ENCODE measurements around the gene FGF7.
"Not testable (repeated sequence)": the region's sequence is repeated elsewhere in the genome, so short reads cannot be mapped to it uniquely, and the experiment has no call there.

The FGF7 gene

GRCh38 chr15:49492830-49493229 lies 69.8 kb downstream of the FGF7 start:
- TF ChIP-seq GATA1 (IDR thresholded peaks at IDR 0.05; ENCODE audit: low read depth, low read length), result no peak
- TF ChIP-seq POLR2A (IDR thresholded peaks at IDR 0.05; ENCODE audit: low read length), result no peak
- no peak for DNase-seq

GRCh38 chr15:49494842-49495241 lies 71.8 kb downstream of the FGF7 start:
- TF ChIP-seq POLR2A (IDR thresholded peaks at IDR 0.05; ENCODE audit: low read length) (no peak), GATA1 (IDR thresholded peaks at IDR 0.05; ENCODE audit: low read depth, low read length) (no peak)
- DNase-seq, result no peak

DNA sequence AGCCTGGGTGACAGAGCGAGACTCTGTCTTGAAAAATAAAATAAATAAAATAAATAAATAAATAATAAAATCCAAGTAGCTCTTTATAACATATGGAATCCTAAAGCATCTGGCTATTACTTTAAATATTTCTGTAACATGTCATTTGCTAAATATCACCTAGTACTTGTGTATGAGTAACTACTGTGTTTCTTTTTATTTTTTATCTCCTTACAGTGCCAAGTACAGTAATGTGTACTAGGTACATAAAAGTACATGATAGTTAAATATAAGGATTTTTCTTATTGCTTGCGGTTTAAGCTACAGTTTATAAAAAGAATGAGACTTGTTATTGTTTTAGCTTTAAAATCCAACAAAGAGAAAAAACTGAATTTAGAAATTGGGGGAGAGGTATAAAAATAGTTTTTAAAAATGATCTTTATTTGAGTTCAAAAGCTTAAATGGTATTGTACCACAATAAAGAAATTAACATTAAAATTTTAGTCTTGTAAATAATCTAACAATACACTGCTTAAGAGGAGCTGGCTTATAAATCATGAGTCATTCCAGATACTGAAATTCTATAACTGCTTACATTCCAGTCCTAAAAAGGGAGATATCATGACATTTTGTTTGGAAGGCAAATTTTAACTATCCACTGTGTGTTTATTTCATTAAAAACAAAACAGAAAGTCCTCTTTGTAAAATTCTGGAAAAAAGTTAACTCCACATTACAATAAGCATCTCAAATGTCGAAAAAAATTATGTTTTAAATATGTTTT lies 73.1 kb downstream of the FGF7 start:
- DNase-seq, result no peak

DNA sequence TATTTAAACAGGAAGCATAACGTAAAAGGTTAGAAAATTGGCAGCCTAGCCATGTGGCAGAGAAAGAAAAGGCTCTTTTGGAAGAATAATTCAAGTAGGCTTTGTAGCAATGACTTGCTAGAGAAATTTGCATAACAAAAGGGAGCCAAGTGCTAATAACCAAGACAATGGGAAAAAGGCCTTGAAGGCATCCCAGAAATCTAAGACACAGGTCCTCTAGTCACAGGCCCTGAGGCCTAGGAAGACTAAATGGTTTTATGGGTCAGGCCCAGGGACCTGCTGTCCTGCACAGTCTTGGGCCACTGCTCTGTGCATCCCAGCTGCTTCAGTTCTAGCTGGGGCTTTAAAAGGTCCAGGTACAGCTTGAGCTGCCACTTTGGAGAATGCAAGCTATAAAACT lies 78.5 kb downstream of the FGF7 start:
- TF ChIP-seq GATA1 (IDR thresholded peaks at IDR 0.05; ENCODE audit: low read depth, low read length) (no peak), POLR2A (IDR thresholded peaks at IDR 0.05; ENCODE audit: low read length) (no peak)
- no peak for DNase-seq

More for the DNA sequence above, 73.1 kb downstream of the FGF7 start:
- no peak for TF ChIP-seq POLR2A (IDR thresholded peaks at IDR 0.05; ENCODE audit: low read length)
- TF ChIP-seq GATA1 (IDR thresholded peaks at IDR 0.05; ENCODE audit: low read depth, low read length), result no peak

GRCh38 chr15:49506341-49506740 lies 83.3 kb downstream of the FGF7 start:
- no peak for DNase-seq
- TF ChIP-seq POLR2A (IDR thresholded peaks at IDR 0.05; ENCODE audit: low read length) (no peak), GATA1 (IDR thresholded peaks at IDR 0.05; ENCODE audit: low read depth, low read length) (no peak)

GRCh38 chr15:49507261-49507660 lies 84.2 kb downstream of the FGF7 start:
- no peak for DNase-seq
- TF ChIP-seq POLR2A (IDR thresholded peaks at IDR 0.05; ENCODE audit: low read length), result no peak
- TF ChIP-seq GATA1 (IDR thresholded peaks at IDR 0.05; ENCODE audit: low read depth, low read length), result no peak

DNA sequence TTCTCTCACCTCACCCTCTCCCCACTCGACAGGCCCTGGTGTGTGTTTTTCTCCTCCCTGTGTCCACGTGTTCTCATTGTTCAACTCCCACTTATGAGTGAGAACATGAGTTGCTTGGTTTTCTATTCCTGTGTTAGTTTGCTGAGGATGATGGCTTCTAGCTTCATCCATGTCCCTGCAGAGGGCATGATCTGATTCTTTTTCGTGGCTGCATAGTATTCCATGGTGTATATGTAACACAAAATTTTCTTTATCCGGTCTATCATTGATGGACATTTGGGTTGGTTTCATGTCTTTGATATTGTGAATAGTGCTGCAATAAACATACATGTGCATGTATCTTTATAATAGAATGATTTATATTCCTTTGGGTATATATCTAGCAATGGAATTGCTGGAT lies 89.7 kb downstream of the FGF7 start:
- DNase-seq, result not testable (repeated sequence)

DNA sequence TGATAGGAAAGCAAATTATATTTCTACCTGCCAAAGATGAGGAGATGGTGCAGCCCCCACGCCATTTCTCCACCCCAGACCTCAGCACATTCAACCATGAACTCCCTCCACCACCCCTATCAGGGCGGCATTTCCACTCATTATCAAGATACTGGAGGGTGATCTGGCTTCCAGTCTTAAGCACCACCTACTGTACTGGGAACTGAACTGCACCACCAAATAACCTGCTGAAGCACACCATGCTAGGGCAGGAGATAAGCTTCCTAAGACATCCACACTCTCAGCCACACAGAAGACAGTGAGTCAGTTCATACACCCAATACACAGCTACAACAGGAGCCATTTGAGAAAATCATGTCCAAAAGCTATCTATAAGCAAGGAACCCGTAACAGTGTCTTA lies 98.8 kb downstream of the FGF7 start:
- peak; percentile 11 to 50 for DNase-seq

DNA sequence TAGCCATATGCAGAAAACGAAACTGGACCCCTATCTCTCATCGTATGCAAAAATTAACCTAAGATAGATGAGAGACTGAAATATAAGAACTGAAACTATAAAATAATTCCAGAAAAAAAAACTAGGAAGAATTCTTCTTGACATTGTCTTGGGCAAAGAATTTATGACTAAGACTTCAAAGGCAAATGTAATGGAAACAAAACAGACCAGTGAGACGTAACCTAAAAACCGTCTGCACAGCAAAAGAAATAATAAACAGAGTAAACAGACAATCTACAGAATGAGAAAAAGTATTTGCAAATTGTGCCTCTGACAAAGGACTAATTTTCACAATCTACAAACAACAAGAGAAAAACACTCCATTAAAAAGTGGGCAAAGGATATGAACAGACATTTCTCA lies 105.2 kb downstream of the FGF7 start:
- DNase-seq, result no peak
- TF ChIP-seq GATA1 (IDR thresholded peaks at IDR 0.05; ENCODE audit: low read depth, low read length) (no peak), POLR2A (IDR thresholded peaks at IDR 0.05; ENCODE audit: low read length) (no peak)

More for the DNA sequence above, 98.8 kb downstream of the FGF7 start:
- TF ChIP-seq GATA1 (IDR thresholded peaks at IDR 0.05; ENCODE audit: low read depth, low read length), result no peak
- no peak for TF ChIP-seq POLR2A (IDR thresholded peaks at IDR 0.05; ENCODE audit: low read length)

- no peak for DNase-seq
- TF ChIP-seq GATA1 (IDR thresholded peaks at IDR 0.05; ENCODE audit: low read depth, low read length), result no peak
- TF ChIP-seq POLR2A (IDR thresholded peaks at IDR 0.05; ENCODE audit: low read length), result no peak
Measured at GRCh38 chr15:49530092-49530491, 107.0 kb downstream of the FGF7 start.

Measured in erythroblast (primary cell).